Measurements from ENCODE around the gene PRRG4. TPM values are rescaled to one million over a fixed set of nuclear protein-coding genes. Genes with fewer than 3 reads are reported as not detected.

Gene PRRG4
- total RNA-seq, 5 donors from 2014 or later (not counting 1 experiment from before 2014, with no cell fraction given) = 0.03 to 0.09 (median 0.05) TPM; not detected in 1

GRCh38 chr11:32902089-32902665 is 72.5 kb downstream of the PRRG4 start:
- Histone ChIP-seq H3K27ac (ENCODE audit: low read length) (no peak overlapping the region), H3K4me1 (ENCODE audit: control insufficient read depth in 1 of 2, extremely low read depth in 1 of 2, insufficient read depth in 2 of 2, low read length in 2 of 2) (peaks cover 0 to 2% of the 10 kb centered on the region in 2 experiments), H3K4me3 (ENCODE audit: control insufficient read depth in 1 of 2, extremely low read depth in 1 of 2, low read length in 1 of 2) (no peak overlapping the region), H3K36me3 (ENCODE audit: control insufficient read depth in 2 of 2, extremely low read depth in 1 of 2, insufficient read depth in 1 of 2, low read length in 1 of 2) (peaks cover 0 to 2% of the 10 kb centered on the region in 2 donors), H3K27me3 (replicated peaks in 1 of 2; ENCODE audit: control insufficient read depth in 2 of 2, extremely low read depth in 1 of 2, insufficient read depth in 2 of 2, low read length in 1 of 2) (no peaks in the 10 kb centered on the region), H3K9me3 (no peaks in the 10 kb centered on the region)
- Mint-ChIP-seq H3K4me3 (no peak overlapping the region), H3K27me3 (no peaks in the 10 kb centered on the region), H3K36me3 (peaks cover 7% of the 10 kb centered on the region), H3K4me1 (peaks cover 37 to 60% (median 38%) of the 10 kb centered on the region in 3 donors), H3K27ac (no peak overlapping the region), H3K9me3 (no peaks in the 10 kb centered on the region)
- WGBS (ENCODE audit: insufficient coverage) = 95% methylated on average over 2 of the region's 4 CpGs
- CTCF ChIA-PET = no interaction called here
- DNase-seq (no peak), ATAC-seq (replicated peaks in 1 of 4) (no peak)
- POLR2A ChIA-PET = no interaction called here

GRCh38 chr11:32905028-32905667 is 75.4 kb downstream of the PRRG4 start:
- ChIA-PET POLR2A (no interaction called here), CTCF (no interaction called here)
- H3K4me3 ChIP-seq (ENCODE audit: control insufficient read depth in 1 of 2, extremely low read depth in 1 of 2, low read length in 1 of 2) = no peak overlapping the region
- no CpG with 5 or more reads among the region's 3 CpGs for WGBS (ENCODE audit: insufficient coverage)
- no peaks in the 10 kb centered on the region for H3K4me1 ChIP-seq (ENCODE audit: control insufficient read depth in 1 of 2, extremely low read depth in 1 of 2, insufficient read depth in 2 of 2, low read length in 2 of 2)
- H3K9me3 ChIP-seq = no peaks in the 10 kb centered on the region
- H3K27ac Mint-ChIP-seq = no peak overlapping the region
- H3K27ac ChIP-seq (ENCODE audit: low read length) = no peak overlapping the region
- DNase-seq (no peak), ATAC-seq (replicated peaks in 1 of 4) (no peak)
- no peaks in the 10 kb centered on the region for H3K27me3 ChIP-seq (replicated peaks in 1 of 2; ENCODE audit: control insufficient read depth in 2 of 2, extremely low read depth in 1 of 2, insufficient read depth in 2 of 2, low read length in 1 of 2)
- peaks cover 28 to 40% (median 40%) of the 10 kb centered on the region in 3 donors for H3K4me1 Mint-ChIP-seq
- H3K9me3 Mint-ChIP-seq = peaks cover 0 to 4% (median 0%) of the 10 kb centered on the region in 3 donors
- no peak overlapping the region for H3K4me3 Mint-ChIP-seq
- no peaks in the 10 kb centered on the region for H3K36me3 ChIP-seq (ENCODE audit: control insufficient read depth in 2 of 2, extremely low read depth in 1 of 2, insufficient read depth in 1 of 2, low read length in 1 of 2)
- H3K36me3 Mint-ChIP-seq = peaks cover 17% of the 10 kb centered on the region
- H3K27me3 Mint-ChIP-seq = no peaks in the 10 kb centered on the region

Other genes with a start within 250 kb of the PRRG4 start
- 100 to 1,000 TPM; 184 to 229 (median 209) TPM for gene EIF3M, start 246.1 kb upstream of the PRRG4 start, total RNA-seq
- gene CCDC73, start 35.3 kb upstream of the PRRG4 start, total RNA-seq = not detected
- 10 to 100 TPM; 11.9 to 14.1 (median 13.5) TPM for gene QSER1, start 62.9 kb downstream of the PRRG4 start, total RNA-seq
- 1 to 10 TPM; 2.1 to 5.3 (median 2.5) TPM for gene DEPDC7, start 186.0 kb downstream of the PRRG4 start, total RNA-seq
- gene TCP11L1, start 209.6 kb downstream of the PRRG4 start, total RNA-seq = 10 to 100 TPM; 12.8 to 20.3 (median 15.1) TPM

Measured in T-cell (primary cell).